GM21737 (cell line): Measurements from ENCODE around the gene MRPL27.
"Not testable (repeated sequence)": the region's sequence is repeated elsewhere in the genome, so short reads cannot be mapped to it uniquely, and the experiment has no call there.

ENCODE experiments used
- ATAC-seq: cut with Tn5 transposase; IDR thresholded peaks from one replicate; pipeline ENCODE4 v1.9.1; 2021; ENCODE audit warnings: mild to moderate bottlenecking, moderate library complexity; ENCODE audit not compliant: unreplicated experiment

Gene MRPL27

GRCh38 chr17:50347117-50347893 lies 25.7 kb downstream of the MRPL27 start:
- no peak for ATAC-seq

GRCh38 chr17:50346313-50347116 lies 26.5 kb downstream of the MRPL27 start:
- ATAC-seq: peak; percentile 53

- ATAC-seq: peak; percentile 74
Measured at GRCh38 chr17:50345432-50346312, 27.3 kb downstream of the MRPL27 start, which contains the start of gene XYLT2. Gene XYLT2, plus strand, starts transcription at chr17:50346126. Its CDS starts 15 bp downstream, at chr17:50346141.

- no peak for ATAC-seq
Measured at GRCh38 chr17:50344731-50345365, 28.1 kb downstream of the MRPL27 start.

- ATAC-seq: no peak
Measured at GRCh38 chr17:50339381-50339780, 33.6 kb downstream of the MRPL27 start.

- ATAC-seq: no peak
Measured at GRCh38 chr17:50338645-50339044, 34.3 kb downstream of the MRPL27 start.

GRCh38 chr17:50337956-50338355 lies 35.0 kb downstream of the MRPL27 start:
- ATAC-seq: no peak

- ATAC-seq: not testable (repeated sequence)
Measured at GRCh38 chr17:50333291-50334057, 39.5 kb downstream of the MRPL27 start.

- ATAC-seq: no peak
Measured at GRCh38 chr17:50332196-50332595, 40.8 kb downstream of the MRPL27 start.

- no peak for ATAC-seq
Measured at GRCh38 chr17:50331085-50331791, 41.7 kb downstream of the MRPL27 start.

- no peak for ATAC-seq
Measured at GRCh38 chr17:50330151-50330775, 42.7 kb downstream of the MRPL27 start.

GRCh38 chr17:50329716-50330115 lies 43.3 kb downstream of the MRPL27 start:
- ATAC-seq: no peak

- no peak for ATAC-seq
Measured at GRCh38 chr17:50328363-50329325, 44.3 kb downstream of the MRPL27 start.

GRCh38 chr17:50326831-50327364 lies 46.1 kb downstream of the MRPL27 start:
- no peak for ATAC-seq

- ATAC-seq: no peak
Measured at GRCh38 chr17:50325906-50326305, 47.1 kb downstream of the MRPL27 start.

GRCh38 chr17:50323060-50323459 lies 49.9 kb downstream of the MRPL27 start:
- no peak for ATAC-seq

GRCh38 chr17:50322271-50322670 lies 50.7 kb downstream of the MRPL27 start:
- no peak for ATAC-seq
